WERI-Rb-1 (cell line): ENCODE results near the gene KRT72.

Experiments used
- DNase-seq: peaks from one replicate; pipeline ENCODE4 v3.0.0-alpha.2; 2020
- H3K27ac ChIP-seq: fragments of 250-450 bp; sonication (Bioruptor Pico); 2 replicates; pipeline ENCODE4 v1.5.1; 2020; ENCODE audit warnings: mild to moderate bottlenecking, moderate library complexity
- H3K27me3 ChIP-seq: fragments of 250-450 bp; sonication (Bioruptor Pico); 2 replicates; pipeline ENCODE4 v1.5.1; 2021; ENCODE audit warnings: mild to moderate bottlenecking, low read depth, moderate library complexity; ENCODE audit not compliant: insufficient read depth, severe bottlenecking
- H3K36me3 ChIP-seq: fragments of 250-450 bp; sonication (Bioruptor Pico); 2 replicates; pipeline ENCODE4 v1.5.1; 2020; ENCODE audit warnings: mild to moderate bottlenecking, moderate library complexity
- H3K4me3 ChIP-seq: 2 replicates; pipeline ENCODE4 v1.5.1; 2011; ENCODE audit warnings: low read depth, mild to moderate bottlenecking, control low read depth, low read length
- H3K9me3 ChIP-seq: fragments of 250-450 bp; sonication (Bioruptor Pico); 2 replicates; pipeline ENCODE4 v1.5.1; 2021; ENCODE audit warnings: mild to moderate bottlenecking, moderate library complexity; ENCODE audit not compliant: severe bottlenecking
- TF ChIP-seq, protein P1 (sequence below): IDR thresholded peaks from 2 replicates; pipeline ENCODE4 v1.5.1; 2011; ENCODE audit warnings: low read depth, mild to moderate bottlenecking, control low read depth, inconsistent platforms, low read length

Gene KRT72

DNA sequence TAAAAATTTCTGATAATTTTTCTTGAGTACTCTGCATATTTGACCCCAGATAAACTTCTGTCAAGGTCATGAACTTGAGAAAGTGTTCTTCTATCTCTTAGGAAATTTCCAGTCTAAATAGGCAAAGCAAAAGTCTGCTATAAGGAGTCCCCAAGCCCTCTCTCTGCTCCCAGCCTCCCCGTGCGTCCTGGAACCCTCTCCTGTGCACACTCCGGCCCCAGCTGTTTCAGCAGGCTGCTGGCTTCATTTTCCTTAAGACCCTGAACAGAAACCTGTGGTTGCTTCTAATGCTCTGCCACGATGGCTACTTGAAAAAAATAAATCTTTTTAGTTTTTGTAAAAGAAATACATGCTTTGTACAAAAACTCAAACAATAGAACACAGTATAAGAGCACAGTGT, 36.0 kb upstream of the KRT72 start:
- Histone ChIP-seq H3K4me3 (no peak overlapping the region), H3K27ac (no peak overlapping the region), H3K9me3 (no peaks in the 10 kb centered on the region), H3K36me3 (no peaks in the 10 kb centered on the region), H3K27me3 (peaks cover 79% of the 10 kb centered on the region)
- no peak for DNase-seq
- TF ChIP-seq, protein P1, sequence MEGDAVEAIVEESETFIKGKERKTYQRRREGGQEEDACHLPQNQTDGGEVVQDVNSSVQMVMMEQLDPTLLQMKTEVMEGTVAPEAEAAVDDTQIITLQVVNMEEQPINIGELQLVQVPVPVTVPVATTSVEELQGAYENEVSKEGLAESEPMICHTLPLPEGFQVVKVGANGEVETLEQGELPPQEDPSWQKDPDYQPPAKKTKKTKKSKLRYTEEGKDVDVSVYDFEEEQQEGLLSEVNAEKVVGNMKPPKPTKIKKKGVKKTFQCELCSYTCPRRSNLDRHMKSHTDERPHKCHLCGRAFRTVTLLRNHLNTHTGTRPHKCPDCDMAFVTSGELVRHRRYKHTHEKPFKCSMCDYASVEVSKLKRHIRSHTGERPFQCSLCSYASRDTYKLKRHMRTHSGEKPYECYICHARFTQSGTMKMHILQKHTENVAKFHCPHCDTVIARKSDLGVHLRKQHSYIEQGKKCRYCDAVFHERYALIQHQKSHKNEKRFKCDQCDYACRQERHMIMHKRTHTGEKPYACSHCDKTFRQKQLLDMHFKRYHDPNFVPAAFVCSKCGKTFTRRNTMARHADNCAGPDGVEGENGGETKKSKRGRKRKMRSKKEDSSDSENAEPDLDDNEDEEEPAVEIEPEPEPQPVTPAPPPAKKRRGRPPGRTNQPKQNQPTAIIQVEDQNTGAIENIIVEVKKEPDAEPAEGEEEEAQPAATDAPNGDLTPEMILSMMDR, result no peak

DNA sequence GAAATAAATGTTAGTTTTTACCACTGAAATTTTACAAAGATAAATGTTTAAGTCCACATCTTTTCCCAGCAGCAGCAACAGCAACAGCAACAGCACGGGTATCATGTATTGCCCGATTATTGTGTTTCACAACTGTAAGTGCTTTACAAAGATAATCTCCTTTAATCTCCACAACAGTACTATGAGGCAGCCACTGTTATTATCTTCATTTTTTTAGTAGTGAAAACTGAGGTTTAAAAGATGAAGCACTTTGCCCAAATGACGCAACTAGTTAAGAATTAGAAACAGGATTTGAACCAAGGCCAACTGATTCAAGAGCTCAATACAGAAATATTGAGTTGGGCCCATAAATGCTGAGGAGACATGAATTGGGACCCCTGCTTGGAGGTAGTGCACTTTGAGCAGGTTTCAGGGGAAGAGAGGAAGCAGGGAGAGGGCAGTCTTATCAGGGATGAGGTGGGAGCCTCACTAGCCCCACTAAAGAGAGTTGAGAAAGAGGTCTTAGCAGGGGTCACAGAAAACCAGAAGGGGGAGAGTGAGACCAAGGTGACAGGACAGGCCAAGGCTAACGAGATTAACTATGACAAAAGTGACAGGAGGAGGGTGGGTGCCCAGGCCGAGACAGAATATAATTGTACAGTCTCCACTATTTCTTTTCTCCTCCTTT, 35.5 kb upstream of the KRT72 start:
- Histone ChIP-seq H3K9me3 (no peaks in the 10 kb centered on the region), H3K27ac (no peak overlapping the region), H3K36me3 (no peaks in the 10 kb centered on the region), H3K27me3 (peaks cover 79% of the 10 kb centered on the region), H3K4me3 (no peak overlapping the region)
- no peak for DNase-seq
- TF ChIP-seq, protein P1, result no peak

DNA sequence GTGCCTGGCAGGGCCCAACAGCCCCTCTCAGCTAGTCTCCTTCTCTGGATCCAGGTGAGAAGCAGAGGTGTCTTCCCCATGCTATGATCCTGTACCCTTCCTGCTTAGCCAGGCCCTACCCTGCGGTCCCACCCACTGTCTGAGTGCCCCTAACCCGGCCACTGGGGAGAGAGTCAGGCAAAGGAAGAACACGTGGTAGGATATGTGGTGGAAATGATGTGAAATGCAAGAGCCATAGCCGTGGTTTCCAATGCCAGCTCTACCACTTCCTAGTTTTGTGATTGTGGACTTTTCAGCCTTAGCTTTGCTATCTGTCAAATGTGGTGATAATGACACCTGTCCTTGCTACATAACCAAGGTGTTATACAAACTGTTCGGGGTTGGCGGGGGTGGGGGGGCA, 34.9 kb upstream of the KRT72 start:
- H3K9me3 ChIP-seq, result no peaks in the 10 kb centered on the region
- no peak for DNase-seq
- no peak overlapping the region for H3K27ac ChIP-seq
- H3K4me3 ChIP-seq, result no peak overlapping the region
- no peaks in the 10 kb centered on the region for H3K36me3 ChIP-seq
- H3K27me3 ChIP-seq, result peaks cover 79% of the 10 kb centered on the region
- TF ChIP-seq, protein P1, result no peak

DNA sequence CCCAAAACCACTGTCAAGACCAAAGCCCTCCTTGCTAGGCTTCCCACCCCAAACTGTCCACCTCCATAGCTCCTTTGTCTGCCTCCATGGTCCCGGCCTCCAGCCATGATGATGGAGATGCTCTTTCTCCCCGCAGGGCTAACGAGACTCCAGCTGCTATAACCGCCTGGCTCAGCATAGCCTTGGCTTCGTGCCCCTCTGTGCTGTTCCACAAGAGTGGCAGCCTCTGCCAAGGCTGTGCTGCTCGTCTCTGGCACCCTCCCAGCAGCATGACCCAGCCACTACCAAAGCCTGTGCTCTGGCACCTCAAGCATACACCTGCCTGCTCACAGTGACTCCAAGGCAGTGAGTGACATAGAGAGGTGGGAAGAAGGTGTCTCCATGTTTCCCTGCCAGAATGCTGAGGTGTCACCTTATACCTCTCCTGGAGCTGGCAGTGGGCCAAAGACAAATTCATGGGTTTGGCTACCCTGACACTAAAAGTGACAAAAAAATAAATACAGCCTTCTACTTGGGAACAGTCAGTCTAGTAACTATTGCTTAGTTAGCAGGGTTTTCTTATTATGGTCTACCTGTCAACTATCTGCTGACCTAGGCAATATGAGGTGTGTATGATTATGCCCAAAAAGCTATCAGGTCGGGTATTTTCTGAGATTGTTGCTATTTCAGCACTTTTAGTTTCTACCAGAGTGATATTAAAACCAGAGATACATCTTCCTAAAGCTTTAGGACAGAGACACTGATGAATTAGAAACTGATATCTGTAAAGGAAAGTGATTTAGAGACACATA, 33.2 kb upstream of the KRT72 start:
- no peak overlapping the region for H3K4me3 ChIP-seq
- peaks cover 78% of the 10 kb centered on the region for H3K27me3 ChIP-seq
- DNase-seq, result no peak
- TF ChIP-seq, protein P1, result no peak
- H3K9me3 ChIP-seq, result no peaks in the 10 kb centered on the region
- no peak overlapping the region for H3K27ac ChIP-seq
- H3K36me3 ChIP-seq, result no peaks in the 10 kb centered on the region

DNA sequence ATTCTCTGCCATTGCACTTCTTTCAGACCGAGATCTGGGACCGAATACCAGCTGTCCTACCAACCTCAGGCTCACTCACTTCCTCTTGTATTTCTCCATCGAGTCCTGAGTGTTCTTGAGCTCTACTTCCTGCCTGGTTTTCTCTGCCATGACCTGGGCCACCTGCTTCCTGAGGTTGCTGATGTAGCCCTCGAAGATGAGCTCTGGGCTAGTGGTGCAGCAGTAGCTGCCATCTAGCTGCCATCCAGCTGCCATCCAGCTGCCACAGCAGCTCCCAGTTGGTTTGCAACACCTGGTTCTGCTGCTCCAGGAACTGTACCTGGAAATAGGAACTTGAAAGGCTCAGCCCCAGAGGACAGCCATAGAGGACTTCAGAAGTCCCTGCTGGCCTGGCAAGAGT, 32.1 kb upstream of the KRT72 start:
- H3K4me3 ChIP-seq, result no peak overlapping the region
- H3K27ac ChIP-seq, result no peak overlapping the region
- peaks cover 78% of the 10 kb centered on the region for H3K27me3 ChIP-seq
- no peak for DNase-seq
- TF ChIP-seq, protein P1, result no peak
- no peaks in the 10 kb centered on the region for H3K9me3 ChIP-seq
- H3K36me3 ChIP-seq, result no peaks in the 10 kb centered on the region
